A549 (cell line): ENCODE data around the gene IFT80. TPM values are rescaled to one million over a fixed set of nuclear protein-coding genes. Genes with fewer than 3 reads are reported as not detected.

Experiments used
- ATAC-seq, 2 experiments: fragments of 200-7000 bp in 1 of 2; fragments of >200 bp in 1 of 2; cut with Nextera tagmentation in 1 of 2; cut with Tn5 transposase in 1 of 2; 3 replicates each; pipeline versions ENCODE4 v1.8.0 to v1.9.1; 2018 to 2020; ENCODE audit warnings: mild to moderate bottlenecking in 1 of 2, moderate library complexity in 1 of 2
- CTCF ChIA-PET: fragments of 300-600 bp; sonication (Branson Sonifier 250); formaldehyde crosslinking; extraction: SDS; loops from one replicate; lab custom pipeline; 2021; ENCODE audit warnings: antibody characterized with exemption, inconsistent platforms; lab: Yijun Ruan, JAX
- POLR2A ChIA-PET: fragments of 350-600 bp; formaldehyde crosslinking; extraction: SDS; loops from one replicate; lab custom pipeline; 2021; ENCODE audit warnings: antibody characterized with exemption, inconsistent platforms; lab: Yijun Ruan, JAX
- DNase-seq, 2 experiments: peaks; one replicate each; pipeline versions ENCODE4 v3.0.0 to v3.0.0-alpha.2; 2011 to 2016; ENCODE audit warnings: low read depth in 1 of 2, low spot score in 1 of 2
- FAIRE-seq: peaks from 2 replicates; lab custom pipeline; 2011; peaks lifted over from hg19 to GRCh38; lab: Jason Lieb, UNC
- H3K27ac ChIP-seq, 2 experiments: fragments of >200 bp; sonication (Bioruptor Twin); formaldehyde crosslinking; 3 replicates each; pipeline ENCODE4 v1.5.1; 2016 to 2017
- H3K4me1 ChIP-seq: fragments of >200 bp; sonication (Bioruptor Twin); formaldehyde crosslinking; 3 replicates; pipeline ENCODE4 v1.6.1; 2016
- H3K4me2 ChIP-seq: fragments of >200 bp; sonication (Bioruptor Twin); formaldehyde crosslinking; 3 replicates; pipeline ENCODE4 v1.6.1; 2016
- H3K4me3 ChIP-seq: fragments of >200 bp; sonication (Bioruptor Twin); formaldehyde crosslinking; 3 replicates; pipeline ENCODE4 v1.5.1; 2016
- H3K9me3 ChIP-seq: fragments of >200 bp; sonication (Bioruptor Twin); formaldehyde crosslinking; 3 replicates; pipeline ENCODE4 v1.6.1; 2016
- BHLHE40 ChIP-seq: IDR thresholded peaks from 2 replicates; pipeline ENCODE4 v1.6.1; 2012; ENCODE audit warnings: low read depth, low read length, inconsistent platforms
- CEBPB ChIP-seq, 2 experiments: fragments of >200 bp in 1 of 2; sonication (Bioruptor Twin) in 1 of 2; formaldehyde crosslinking in 1 of 2; IDR thresholded peaks; 2 replicates each; pipeline ENCODE4 v1.6.1; 2012 to 2016
- CHD2 ChIP-seq: fragments of 150-350 bp; IDR thresholded peaks from 2 replicates; pipeline ENCODE4 v1.6.1; 2014; ENCODE audit warnings: low read length; ENCODE audit not compliant: partially characterized antibody
- FOSB ChIP-seq: fragments of 250-450 bp; sonication (Bioruptor Pico); IDR thresholded peaks from 2 replicates; pipeline ENCODE4 v1.5.0; 2020; ENCODE audit warnings: mild to moderate bottlenecking, moderate library complexity
- FOSL2 ChIP-seq, 2 experiments: fragments of 450-650 bp in 1 of 2; fragments of >200 bp in 1 of 2; sonication (Bioruptor Twin) in 1 of 2; formaldehyde crosslinking; IDR thresholded peaks; 2 replicates each; pipeline versions ENCODE4 v1.5.0 to v1.6.1; 2016 to 2020; ENCODE audit warnings: mild to moderate bottlenecking in 1 of 2, moderate library complexity in 1 of 2
- GATA3 ChIP-seq: IDR thresholded peaks from 2 replicates; pipeline ENCODE4 v1.6.1; 2012; ENCODE audit warnings: borderline replicate concordance
- HOXB5 ChIP-seq: fragments of 250-450 bp; sonication (Bioruptor Pico); IDR thresholded peaks from 2 replicates; pipeline ENCODE4 v1.5.0; 2020; ENCODE audit warnings: mild to moderate bottlenecking, moderate library complexity
- KDM5A ChIP-seq: fragments of 200-600 bp; sonication (generic); IDR thresholded peaks from 2 replicates; pipeline ENCODE4 v1.6.1; 2016; ENCODE audit warnings: antibody characterized with exemption, mild to moderate bottlenecking
- MAFK ChIP-seq: fragments of 450-650 bp; IDR thresholded peaks from 2 replicates; pipeline ENCODE4 v1.6.1; 2014; ENCODE audit not compliant: partially characterized antibody
- NPAS2 ChIP-seq: fragments of 250-450 bp; sonication (Bioruptor Pico); IDR thresholded peaks from 2 replicates; pipeline ENCODE4 v1.8.0; 2022; ENCODE audit warnings: mild to moderate bottlenecking, moderate library complexity, borderline replicate concordance
- NR3C1 ChIP-seq: fragments of >200 bp; sonication (Bioruptor Twin); formaldehyde crosslinking; IDR thresholded peaks from 3 replicates; pipeline ENCODE4 v1.6.1; 2017
- PHF8 ChIP-seq: fragments of 200-600 bp; sonication (generic); IDR thresholded peaks from 2 replicates; pipeline ENCODE4 v1.6.1; 2016; ENCODE audit warnings: low read depth, mild to moderate bottlenecking, antibody characterized with exemption, moderate library complexity, borderline replicate concordance
- POLR2A ChIP-seq: IDR thresholded peaks from 2 replicates; pipeline ENCODE4 v1.6.1; 2012; ENCODE audit warnings: mild to moderate bottlenecking, low read length
- RFX5 ChIP-seq: fragments of 450-650 bp; IDR thresholded peaks from 2 replicates; pipeline ENCODE4 v1.7.1; 2014; ENCODE audit warnings: antibody characterized with exemption, mild to moderate bottlenecking, moderate library complexity
- RNF2 ChIP-seq: fragments of 200-600 bp; sonication (generic); IDR thresholded peaks from 2 replicates; pipeline ENCODE4 v1.6.1; 2016; ENCODE audit warnings: low read depth, mild to moderate bottlenecking, antibody characterized with exemption, moderate library complexity, borderline replicate concordance
- SMC3 ChIP-seq: fragments of >200 bp; sonication (Bioruptor Twin); formaldehyde crosslinking; IDR thresholded peaks from 3 replicates; pipeline ENCODE4 v1.6.1; 2018; ENCODE audit warnings: inconsistent platforms
- TP53 ChIP-seq: fragments of 250-450 bp; sonication (Bioruptor Pico); IDR thresholded peaks from 2 replicates; pipeline ENCODE4 v1.5.0; 2021; ENCODE audit warnings: mild to moderate bottlenecking, moderate library complexity
- ZC3H11A ChIP-seq: fragments of 450-650 bp; IDR thresholded peaks from 2 replicates; pipeline ENCODE4 v1.6.1; 2014; ENCODE audit warnings: antibody characterized with exemption, mild to moderate bottlenecking
- WGBS: methylation state at CpG from one replicate; pipeline ENCODE4 v1.1.6; 2017; ENCODE audit errors: missing lambda C conversion rate; 5-methylcytosine and 5-hydroxymethylcytosine counted together
- polyA plus RNA-seq, 4 experiments: library from polyadenylated mRNA; depleted of rRNA in 3 of 4; stranded (reverse); fragments of >200 nt; fragmentation: RNase III in 1 of 4; extraction: RNeasy Plus Mini Kit Qiagen cat#74134 plus additional on column Dnase treatment in 1 of 4; gene quantifications; 2 replicates in 3 of 4; 3 replicates in 1 of 4; pipeline ENCODE4 v1.2.3, GENCODE V29; 2011 to 2017
- TF ChIP-seq, protein P1 (sequence below): IDR thresholded peaks from 2 replicates; pipeline ENCODE4 v1.6.1; 2012
- TF ChIP-seq, protein P2 (sequence below): fragments of 450-650 bp; IDR thresholded peaks from 2 replicates; pipeline ENCODE4 v1.6.1; 2014; ENCODE audit warnings: antibody characterized with exemption
- TF ChIP-seq, protein P3 (sequence below): fragments of 250-450 bp; sonication (Bioruptor Pico); IDR thresholded peaks from 2 replicates; pipeline ENCODE4 v1.5.0; 2021; ENCODE audit warnings: mild to moderate bottlenecking, moderate library complexity, borderline replicate concordance
- TF ChIP-seq, protein P4 (sequence below): IDR thresholded peaks from 2 replicates; pipeline ENCODE4 v1.6.1; 2012

Gene IFT80
- polyA plus RNA-seq, 2 of the 4 experiments (the other 2 are of a cell fraction): 30.6 to 41.8 TPM

DNA sequence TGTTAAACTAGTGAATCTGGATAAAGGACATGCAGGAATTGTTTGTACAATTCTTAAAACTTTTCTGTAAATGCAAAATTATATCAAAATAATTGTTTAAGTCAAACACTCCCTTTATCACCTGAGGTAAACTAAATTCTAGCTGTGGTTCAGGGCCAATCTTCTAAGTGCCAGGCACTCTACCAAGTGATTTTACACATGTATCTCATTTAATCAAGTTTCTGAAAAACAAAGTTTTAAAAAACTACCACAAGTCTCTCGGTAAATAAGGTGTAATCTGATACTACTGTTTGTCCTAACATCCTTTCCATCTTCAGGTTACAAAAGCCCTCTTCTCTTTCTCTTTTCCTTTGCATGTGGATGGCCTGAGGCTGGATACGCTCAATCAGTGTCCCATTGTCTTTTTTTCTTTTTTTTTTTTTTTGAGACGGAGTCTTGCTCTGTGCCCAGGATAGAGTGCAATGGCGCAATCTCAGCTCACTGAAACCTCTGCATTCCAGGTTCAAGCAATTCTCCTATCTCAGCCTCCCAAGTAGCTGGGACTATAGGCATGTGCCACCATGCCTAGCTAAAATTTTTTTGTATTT, 19.3 kb downstream of the IFT80 start:
- no peak for DNase-seq

DNA sequence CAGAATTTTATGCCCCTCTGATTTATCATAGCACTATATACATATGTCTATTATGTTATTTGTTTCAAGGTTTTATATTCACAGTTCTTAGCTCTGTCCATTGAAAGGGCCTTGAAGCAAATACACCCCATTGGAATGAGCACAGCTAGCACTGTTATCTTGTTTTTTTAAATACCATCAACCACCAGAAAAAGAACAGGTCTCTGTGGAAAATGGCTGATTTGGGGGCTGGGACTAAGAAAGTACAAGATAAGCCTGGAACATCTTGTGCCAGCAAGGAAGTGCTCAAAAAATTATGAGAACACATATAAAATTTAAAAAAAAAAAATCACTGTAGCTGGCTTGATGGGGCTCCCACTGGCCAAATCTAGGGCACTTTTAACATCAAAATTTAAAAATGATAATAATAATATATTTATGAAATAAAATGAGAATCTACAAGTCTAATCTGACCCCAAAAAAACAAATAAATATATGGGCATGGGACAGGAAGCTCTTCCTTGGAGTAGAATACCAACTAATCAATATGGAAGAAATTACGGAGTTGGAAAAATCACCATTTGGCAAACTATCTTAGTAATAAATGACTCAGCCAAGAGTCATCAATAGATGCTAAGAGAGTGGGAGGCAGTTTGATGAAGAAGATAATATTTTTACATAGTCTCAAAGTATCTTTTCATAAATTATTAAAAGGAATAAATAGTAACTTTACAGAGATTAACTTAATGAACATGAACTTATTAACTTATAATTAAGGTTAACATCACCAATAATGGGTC, 20.5 kb downstream of the IFT80 start:
- H3K4me2 ChIP-seq: no peak overlapping the region
- H3K4me3 ChIP-seq: no peak overlapping the region
- H3K9me3 ChIP-seq: no peaks in the 10 kb centered on the region
- H3K27ac ChIP-seq: no peak overlapping the region; a peak in 1 of 6 replicates
- ChIA-PET POLR2A (no interaction called here), CTCF (interaction anchor here (0.6 to 1.3 kb wide), 4 partner anchors 12 to 36 kb away, joined by 3 read pairs; no protein-coding TSS in a partner anchor)
- WGBS: 97% methylated on average over 1 of the region's 1 CpG
- TF ChIP-seq TP53 (CRISPR knock-in tag): no peak
- TF ChIP-seq ZC3H11A: no peak
- TF ChIP-seq POLR2A: no peak
- TF ChIP-seq MAFK: no peak
- TF ChIP-seq FOSL2 (IDR thresholded peaks at IDR 0.05): no peak
- no peak for TF ChIP-seq FOSL2 (CRISPR knock-in tag; IDR thresholded peaks at IDR 0.05)
- TF ChIP-seq PHF8: no peak
- TF ChIP-seq, protein P1, sequence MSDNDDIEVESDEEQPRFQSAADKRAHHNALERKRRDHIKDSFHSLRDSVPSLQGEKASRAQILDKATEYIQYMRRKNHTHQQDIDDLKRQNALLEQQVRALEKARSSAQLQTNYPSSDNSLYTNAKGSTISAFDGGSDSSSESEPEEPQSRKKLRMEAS: no peak
- TF ChIP-seq CEBPB (IDR thresholded peaks at IDR 0.05): no peak
- FAIRE-seq: no peak
- H3K4me1 ChIP-seq: peaks cover 22% of the 10 kb centered on the region
- DNase-seq: no peak
- ATAC-seq: no peak

More for the DNA sequence above, 19.3 kb downstream of the IFT80 start:
- CTCF ChIA-PET: interaction anchor here (0.8 kb wide), 1 partner anchor 11 kb away, joined by 3 read pairs; no protein-coding TSS in a partner anchor
- POLR2A ChIA-PET: no interaction called here
- 87% methylated on average over 4 of the region's 4 CpGs for WGBS
- Histone ChIP-seq H3K4me2 (no peak overlapping the region), H3K4me3 (no peak overlapping the region), H3K9me3 (no peaks in the 10 kb centered on the region), H3K4me1 (peaks cover 10% of the 10 kb centered on the region), H3K27ac (no peak overlapping the region)
- no peak for ATAC-seq
- FAIRE-seq: no peak
- TF ChIP-seq CEBPB (IDR thresholded peaks at IDR 0.05) (no peak), CHD2 (no peak), GATA3 (no peak), NR3C1 (no peak), KDM5A (no peak), FOSB (no peak), FOSL2 (IDR thresholded peaks at IDR 0.05) (no peak), FOSL2 (CRISPR knock-in tag; IDR thresholded peaks at IDR 0.05) (no peak), BHLHE40 (no peak), HOXB5 (CRISPR knock-in tag) (no peak), SMC3 (no peak), NPAS2 (CRISPR knock-in tag) (no peak), RFX5 (no peak), RNF2 (no peak)
- TF ChIP-seq, protein P2, sequence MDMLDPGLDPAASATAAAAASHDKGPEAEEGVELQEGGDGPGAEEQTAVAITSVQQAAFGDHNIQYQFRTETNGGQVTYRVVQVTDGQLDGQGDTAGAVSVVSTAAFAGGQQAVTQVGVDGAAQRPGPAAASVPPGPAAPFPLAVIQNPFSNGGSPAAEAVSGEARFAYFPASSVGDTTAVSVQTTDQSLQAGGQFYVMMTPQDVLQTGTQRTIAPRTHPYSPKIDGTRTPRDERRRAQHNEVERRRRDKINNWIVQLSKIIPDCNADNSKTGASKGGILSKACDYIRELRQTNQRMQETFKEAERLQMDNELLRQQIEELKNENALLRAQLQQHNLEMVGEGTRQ: no peak
- TF ChIP-seq, protein P3, sequence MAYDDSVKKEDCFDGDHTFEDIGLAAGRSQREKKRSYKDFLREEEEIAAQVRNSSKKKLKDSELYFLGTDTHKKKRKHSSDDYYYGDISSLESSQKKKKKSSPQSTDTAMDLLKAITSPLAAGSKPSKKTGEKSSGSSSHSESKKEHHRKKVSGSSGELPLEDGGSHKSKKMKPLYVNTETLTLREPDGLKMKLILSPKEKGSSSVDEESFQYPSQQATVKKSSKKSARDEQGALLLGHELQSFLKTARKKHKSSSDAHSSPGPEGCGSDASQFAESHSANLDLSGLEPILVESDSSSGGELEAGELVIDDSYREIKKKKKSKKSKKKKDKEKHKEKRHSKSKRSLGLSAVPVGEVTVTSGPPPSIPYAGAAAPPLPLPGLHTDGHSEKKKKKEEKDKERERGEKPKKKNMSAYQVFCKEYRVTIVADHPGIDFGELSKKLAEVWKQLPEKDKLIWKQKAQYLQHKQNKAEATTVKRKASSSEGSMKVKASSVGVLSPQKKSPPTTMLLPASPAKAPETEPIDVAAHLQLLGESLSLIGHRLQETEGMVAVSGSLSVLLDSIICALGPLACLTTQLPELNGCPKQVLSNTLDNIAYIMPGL (CRISPR knock-in tag): no peak
- TF ChIP-seq, protein P4, sequence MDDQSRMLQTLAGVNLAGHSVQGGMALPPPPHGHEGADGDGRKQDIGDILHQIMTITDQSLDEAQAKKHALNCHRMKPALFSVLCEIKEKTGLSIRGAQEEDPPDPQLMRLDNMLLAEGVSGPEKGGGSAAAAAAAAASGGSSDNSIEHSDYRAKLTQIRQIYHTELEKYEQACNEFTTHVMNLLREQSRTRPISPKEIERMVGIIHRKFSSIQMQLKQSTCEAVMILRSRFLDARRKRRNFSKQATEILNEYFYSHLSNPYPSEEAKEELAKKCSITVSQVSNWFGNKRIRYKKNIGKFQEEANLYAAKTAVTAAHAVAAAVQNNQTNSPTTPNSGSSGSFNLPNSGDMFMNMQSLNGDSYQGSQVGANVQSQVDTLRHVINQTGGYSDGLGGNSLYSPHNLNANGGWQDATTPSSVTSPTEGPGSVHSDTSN: no peak
- TF ChIP-seq, protein P1: no peak
